Subcutaneous abdominal adipose tissue (tissue), 5 donors: ENCODE data around the gene TBC1D2B.
A peak's percentile ranks its signal among the peaks of the same experiment; 100 is the strongest.

ENCODE experiments used
- H3K27ac ChIP-seq: one replicate; pipeline ENCODE4 v1.7.0; 2013; ENCODE audit warnings: low read depth, mild to moderate bottlenecking, inconsistent platforms, low read length, moderate library complexity
- H3K27me3 ChIP-seq, 5 donors: one replicate each; pipeline ENCODE4 v1.7.0; 2013; ENCODE audit warnings: low read length in 5 of 5, inconsistent platforms in 1 of 5; ENCODE audit not compliant: control insufficient read depth in 5 of 5, insufficient read depth in 4 of 5
- H3K36me3 ChIP-seq, 5 donors: one replicate each; pipeline ENCODE4 v1.7.0; 2013; ENCODE audit warnings: low read length in 5 of 5; ENCODE audit not compliant: control insufficient read depth in 5 of 5, insufficient read depth in 5 of 5
- H3K4me1 ChIP-seq, 5 donors: one replicate each; pipeline ENCODE4 v1.7.0; 2013; ENCODE audit warnings: low read length in 5 of 5, mild to moderate bottlenecking in 3 of 5, moderate library complexity in 1 of 5; ENCODE audit not compliant: control insufficient read depth in 5 of 5, insufficient read depth in 5 of 5
- H3K4me3 ChIP-seq, 5 donors: one replicate each; pipeline ENCODE4 v1.7.0; 2013; ENCODE audit warnings: low read length in 5 of 5, low read depth in 1 of 5
- H3K9ac ChIP-seq, 5 donors: one replicate each; pipeline ENCODE4 v1.7.0; 2013; ENCODE audit warnings: low read length in 5 of 5, mild to moderate bottlenecking in 4 of 5, moderate library complexity in 3 of 5
- H3K9me3 ChIP-seq, 5 donors: one replicate each; pipeline ENCODE4 v1.7.0; 2013; ENCODE audit warnings: low read length in 5 of 5; ENCODE audit not compliant: control insufficient read depth in 5 of 5
- donor health status: healthy.
- donor health status: healthy.
- donor health status: healthy.
- donor health status: healthy.
- donor health status: healthy.

TBC1D2B gene

GRCh38 chr15:78035861-78036476, 41.5 kb downstream of the TBC1D2B start:
- Histone ChIP-seq H3K9ac (peak overlapping the region in 1 of 5 donors; percentile 10), H3K9me3 (no peaks in the 10 kb centered on the region), H3K27me3 (no peaks in the 10 kb centered on the region), H3K4me1 (peaks cover 15 to 69% (median 51%) of the 10 kb centered on the region in 5 donors), H3K27ac (peak overlapping the region; percentile 59), H3K36me3 (peaks cover 9 to 27% (median 12%) of the 10 kb centered on the region in 5 donors), H3K4me3 (no peak overlapping the region)

GRCh38 chr15:78035321-78035751, 42.2 kb downstream of the TBC1D2B start:
- Histone ChIP-seq H3K4me1 (peaks cover 15 to 65% (median 50%) of the 10 kb centered on the region in 5 donors), H3K27ac (peak overlapping the region; percentile 59), H3K27me3 (no peaks in the 10 kb centered on the region), H3K36me3 (peaks cover 12 to 27% (median 15%) of the 10 kb centered on the region in 5 donors), H3K9ac (peak overlapping the region in 2 of 5 donors; percentile 10 to 38), H3K9me3 (no peaks in the 10 kb centered on the region), H3K4me3 (no peak overlapping the region)

- H3K27ac ChIP-seq: peak overlapping the region; percentile 59
Observed at GRCh38 chr15:78034495-78035191, 42.9 kb downstream of the TBC1D2B start.

GRCh38 chr15:78033864-78034263, 43.6 kb downstream of the TBC1D2B start:
- H3K27ac ChIP-seq: peak overlapping the region; percentile 59
- peaks cover 14 to 50% (median 44%) of the 10 kb centered on the region in 5 donors for H3K4me1 ChIP-seq
- H3K9ac ChIP-seq: peak overlapping the region in 1 of 5 donors; percentile 49
- no peaks in the 10 kb centered on the region for H3K9me3 ChIP-seq
- H3K27me3 ChIP-seq: no peaks in the 10 kb centered on the region
- H3K4me3 ChIP-seq: no peak overlapping the region
- H3K36me3 ChIP-seq: peaks cover 20 to 31% (median 21%) of the 10 kb centered on the region in 5 donors

More at GRCh38 chr15:78034495-78035191, 42.9 kb downstream of the TBC1D2B start:
- H3K36me3 ChIP-seq: peaks cover 15 to 26% (median 19%) of the 10 kb centered on the region in 5 donors
- H3K27me3 ChIP-seq: no peaks in the 10 kb centered on the region
- H3K4me3 ChIP-seq: peak overlapping the region in 3 of 5 donors; percentile 2 to 35 (median 6)
- H3K9me3 ChIP-seq: no peaks in the 10 kb centered on the region
- H3K4me1 ChIP-seq: peaks cover 15 to 58% (median 50%) of the 10 kb centered on the region in 5 donors
- H3K9ac ChIP-seq: peak overlapping the region in 4 of 5 donors; percentile 21 to 49 (median 42)

- H3K27me3 ChIP-seq: no peaks in the 10 kb centered on the region
- H3K36me3 ChIP-seq: peaks cover 16 to 33% (median 23%) of the 10 kb centered on the region in 5 donors
- no peak overlapping the region for H3K4me3 ChIP-seq
- H3K9me3 ChIP-seq: no peaks in the 10 kb centered on the region
- no peak overlapping the region for H3K27ac ChIP-seq
- no peak overlapping the region for H3K9ac ChIP-seq
- H3K4me1 ChIP-seq: peaks cover 11 to 38% (median 32%) of the 10 kb centered on the region in 5 donors
Observed at GRCh38 chr15:78032671-78033070, 44.8 kb downstream of the TBC1D2B start.

GRCh38 chr15:78024883-78025282, 52.6 kb downstream of the TBC1D2B start:
- H3K9me3 ChIP-seq: no peaks in the 10 kb centered on the region
- peak overlapping the region; percentile 94 for H3K27ac ChIP-seq
- peak overlapping the region; percentile 2 to 73 (median 54) for H3K9ac ChIP-seq
- H3K4me1 ChIP-seq: peaks cover 10 to 49% (median 42%) of the 10 kb centered on the region in 5 donors
- H3K4me3 ChIP-seq: peak overlapping the region in 1 of 5 donors; percentile 7
- peaks cover 9 to 71% (median 61%) of the 10 kb centered on the region in 5 donors for H3K36me3 ChIP-seq
- no peaks in the 10 kb centered on the region for H3K27me3 ChIP-seq

GRCh38 chr15:78024519-78024870, 53.0 kb downstream of the TBC1D2B start:
- Histone ChIP-seq H3K36me3 (peaks cover 5 to 68% (median 59%) of the 10 kb centered on the region in 5 donors), H3K9me3 (no peaks in the 10 kb centered on the region), H3K4me3 (no peak overlapping the region), H3K27me3 (no peaks in the 10 kb centered on the region), H3K27ac (peak overlapping the region; percentile 94), H3K4me1 (peaks cover 10 to 49% (median 42%) of the 10 kb centered on the region in 5 donors), H3K9ac (peak overlapping the region in 4 of 5 donors; percentile 2 to 73 (median 29))

- H3K9me3 ChIP-seq: no peaks in the 10 kb centered on the region
- peaks cover 2 to 64% (median 57%) of the 10 kb centered on the region in 5 donors for H3K36me3 ChIP-seq
- peak overlapping the region in 1 of 5 donors; percentile 34 for H3K9ac ChIP-seq
- peak overlapping the region; percentile 94 for H3K27ac ChIP-seq
- H3K4me3 ChIP-seq: no peak overlapping the region
- peaks cover 10 to 53% (median 47%) of the 10 kb centered on the region in 5 donors for H3K4me1 ChIP-seq
- H3K27me3 ChIP-seq: no peaks in the 10 kb centered on the region
Observed at GRCh38 chr15:78023865-78024518, 53.5 kb downstream of the TBC1D2B start.

- Histone ChIP-seq H3K9ac (peak overlapping the region in 1 of 5 donors; percentile 17), H3K4me3 (no peak overlapping the region), H3K4me1 (peaks cover 10 to 60% (median 55%) of the 10 kb centered on the region in 5 donors), H3K9me3 (no peaks in the 10 kb centered on the region), H3K27me3 (no peaks in the 10 kb centered on the region), H3K27ac (peak overlapping the region; percentile 94), H3K36me3 (peaks cover 2 to 58% (median 53%) of the 10 kb centered on the region in 5 donors)
Observed at GRCh38 chr15:78023081-78023665, 54.3 kb downstream of the TBC1D2B start.
